H1 (cell line): Measurements from ENCODE around the gene GPATCH11. TPM values are rescaled to one million over a fixed set of nuclear protein-coding genes. Genes with fewer than 3 reads are reported as not detected.

ENCODE experiments used
- CTCF ChIA-PET: fragments of 300-600 bp; sonication (Branson Sonifier 250); formaldehyde crosslinking; loops from one replicate; lab custom pipeline; 2021; ENCODE audit not compliant: partially characterized antibody; lab: Charles Lee
- POLR2A ChIA-PET: fragments of 300-600 bp; sonication (Branson Sonifier 250); formaldehyde crosslinking; loops from one replicate; lab custom pipeline; 2021; ENCODE audit warnings: inconsistent platforms; ENCODE audit not compliant: partially characterized antibody; lab: Charles Lee
- DNase-seq, 2 experiments: peaks; one replicate each; pipeline versions ENCODE4 v3.0.0 to v3.0.0-alpha.2; 2010 to 2022; ENCODE audit warnings: low spot score in 2 of 2, low read depth in 1 of 2, mixed read lengths in 1 of 2
- FAIRE-seq: peaks from 2 replicates; lab custom pipeline; 2011; peaks lifted over from hg19 to GRCh38; lab: Jason Lieb, UNC
- H2AFZ ChIP-seq: 2 replicates; pipeline ENCODE4 v1.8.1; 2012; ENCODE audit warnings: low read length, inconsistent platforms
- H2AK5ac ChIP-seq: 2 replicates; pipeline ENCODE4 v1.6.1; 2013; ENCODE audit warnings: low read depth, low read length
- H2BK120ac ChIP-seq: replicated peaks from 2 replicates; pipeline ENCODE3; 2013; ENCODE audit warnings: low read depth, low read length, inconsistent platforms
- H2BK12ac ChIP-seq: 2 replicates; pipeline ENCODE4 v1.6.1; 2013; ENCODE audit warnings: low read depth, low read length
- H2BK15ac ChIP-seq: 2 replicates; pipeline ENCODE4 v1.6.1; 2013; ENCODE audit warnings: low read length
- H2BK20ac ChIP-seq: 2 replicates; pipeline ENCODE4 v1.6.1; 2013; ENCODE audit warnings: low read length
- H2BK5ac ChIP-seq: 2 replicates; pipeline ENCODE4 v1.6.1; 2013; ENCODE audit warnings: low read depth, low read length
- H3K14ac ChIP-seq: 2 replicates; pipeline ENCODE4 v1.6.1; 2013; ENCODE audit warnings: inconsistent platforms; ENCODE audit not compliant: insufficient read length
- H3K18ac ChIP-seq: 2 replicates; pipeline ENCODE4 v1.6.1; 2013; ENCODE audit warnings: low read length; ENCODE audit errors: extremely low read depth
- H3K23ac ChIP-seq: 2 replicates; pipeline ENCODE4 v1.6.1; 2013; ENCODE audit warnings: inconsistent platforms; ENCODE audit not compliant: insufficient read length
- H3K23me2 ChIP-seq: 2 replicates; pipeline ENCODE4 v1.6.1; 2013; ENCODE audit warnings: low read depth, low read length
- H3K27ac ChIP-seq: 2 replicates; pipeline ENCODE4 v1.6.1; 2011; ENCODE audit warnings: low read depth, low read length, inconsistent platforms
- H3K27me3 ChIP-seq, 4 experiments: replicated peaks in 1 of 4; 1 replicate in 1 of 4; 2 replicates in 3 of 4; pipeline versions ENCODE4 v1.6.1 to v1.8.1; 2011 to 2013; ENCODE audit warnings: low read length in 3 of 4, mild to moderate bottlenecking in 3 of 4, inconsistent platforms in 2 of 4, mixed read lengths in 2 of 4, moderate library complexity in 1 of 4; ENCODE audit not compliant: control insufficient read depth in 3 of 4, insufficient read depth in 3 of 4; ENCODE audit errors: extremely low read depth in 1 of 4
- H3K36me3 ChIP-seq, 4 experiments: 2 replicates each; pipeline versions ENCODE4 v1.6.1 to v1.8.1; 2011 to 2013; ENCODE audit warnings: mild to moderate bottlenecking in 4 of 4, low read length in 3 of 4, moderate library complexity in 2 of 4, control low read depth in 1 of 4, inconsistent platforms in 1 of 4; ENCODE audit not compliant: insufficient read depth in 4 of 4, control insufficient read depth in 2 of 4
- H3K4ac ChIP-seq: replicated peaks from 2 replicates; pipeline ENCODE3; 2013; ENCODE audit warnings: low read length, low read depth, mixed read lengths, inconsistent platforms; ENCODE audit not compliant: insufficient read length
- H3K4me1 ChIP-seq, 4 experiments: replicated peaks in 1 of 4; 1 replicate in 1 of 4; 2 replicates in 3 of 4; pipeline versions ENCODE4 v1.6.1 to v1.8.1; 2011 to 2013; ENCODE audit warnings: low read length in 3 of 4, inconsistent platforms in 2 of 4, mixed read lengths in 1 of 4; ENCODE audit not compliant: insufficient read depth in 4 of 4, control insufficient read depth in 3 of 4
- H3K4me2 ChIP-seq, 2 experiments: 2 replicates each; pipeline versions ENCODE4 v1.6.1 to v1.8.1; 2011 to 2013; ENCODE audit warnings: low read depth in 2 of 2, low read length in 2 of 2, control low read depth in 1 of 2, inconsistent platforms in 1 of 2, mild to moderate bottlenecking in 1 of 2; ENCODE audit not compliant: insufficient read depth in 1 of 2
- H3K4me3 ChIP-seq, 4 experiments: fragments of 200-600, 300-600 bp in 1 of 4; sonication (generic), shearing (Covaris generic), sonication (Bioruptor Twin) in 1 of 4; 2 replicates each; pipeline versions ENCODE4 v1.5.1 to v1.8.1; 2011 to 2016; ENCODE audit warnings: low read length in 4 of 4, low read depth in 3 of 4, control low read depth in 2 of 4, inconsistent platforms in 2 of 4, mild to moderate bottlenecking in 2 of 4, mixed read lengths in 1 of 4, moderate library complexity in 1 of 4; ENCODE audit not compliant: insufficient read depth in 2 of 4; ENCODE audit errors: extremely low read depth in 1 of 4
- H3K56ac ChIP-seq: replicated peaks from 2 replicates; pipeline ENCODE3; 2013; ENCODE audit warnings: low read depth, mild to moderate bottlenecking, mixed read lengths, low read length, inconsistent platforms; ENCODE audit not compliant: insufficient read length
- H3K79me1 ChIP-seq: 2 replicates; pipeline ENCODE4 v1.6.1; 2013; ENCODE audit warnings: low read depth, low read length, control low read depth
- H3K79me2 ChIP-seq, 2 experiments: 2 replicates each; pipeline versions ENCODE4 v1.6.1 to v1.8.1; 2012 to 2013; ENCODE audit warnings: low read length in 2 of 2, mild to moderate bottlenecking in 2 of 2, inconsistent platforms in 1 of 2; ENCODE audit not compliant: insufficient read depth in 2 of 2, control insufficient read depth in 1 of 2
- H3K9ac ChIP-seq, 4 experiments: replicated peaks in 1 of 4; 1 replicate in 1 of 4; 2 replicates in 3 of 4; pipeline versions ENCODE4 v1.6.1 to v1.8.1; 2011 to 2013; ENCODE audit warnings: low read depth in 3 of 4, low read length in 3 of 4, control low read depth in 2 of 4, mild to moderate bottlenecking in 2 of 4, moderate library complexity in 2 of 4, inconsistent platforms in 1 of 4; ENCODE audit errors: extremely low read depth in 1 of 4
- H3K9me3 ChIP-seq, 2 experiments: 2 replicates each; pipeline versions ENCODE4 v1.6.1 to v1.8.1; 2012 to 2013; ENCODE audit warnings: mild to moderate bottlenecking in 2 of 2, moderate library complexity in 2 of 2, control low read depth in 1 of 2, inconsistent platforms in 1 of 2, low read depth in 1 of 2, low read length in 1 of 2, mixed read lengths in 1 of 2; ENCODE audit not compliant: insufficient read depth in 2 of 2
- H4K20me1 ChIP-seq, 2 experiments: replicated peaks in 1 of 2; 2 replicates each; pipeline versions ENCODE3 to v1.8.1; 2011 to 2013; ENCODE audit warnings: inconsistent platforms in 2 of 2, low read length in 2 of 2, mild to moderate bottlenecking in 1 of 2; ENCODE audit not compliant: insufficient read depth in 2 of 2, control insufficient read depth in 1 of 2
- H4K5ac ChIP-seq: 2 replicates; pipeline ENCODE4 v1.6.1; 2013; ENCODE audit warnings: low read length, low read depth, mixed read lengths, inconsistent platforms; ENCODE audit not compliant: insufficient read length
- H4K8ac ChIP-seq: 2 replicates; pipeline ENCODE4 v1.8.0; 2013; ENCODE audit warnings: mild to moderate bottlenecking, moderate library complexity, low read length, inconsistent platforms; ENCODE audit not compliant: insufficient read depth; ENCODE audit errors: extremely low read depth
- H4K91ac ChIP-seq: replicated peaks from 2 replicates; pipeline ENCODE3; 2013; ENCODE audit warnings: low read length, mixed read lengths, inconsistent platforms; ENCODE audit not compliant: insufficient read length
- BACH1 ChIP-seq: IDR thresholded peaks from 2 replicates; pipeline ENCODE4 v1.6.1; 2012; ENCODE audit warnings: low read length, improper control_type of control experiment
- BCL11A ChIP-seq, 2 experiments: IDR thresholded peaks; one replicate each; pipeline ENCODE4 v1.6.1; 2011; ENCODE audit warnings: low read depth in 2 of 2, low read length in 2 of 2, mild to moderate bottlenecking in 2 of 2
- CHD1 ChIP-seq: IDR thresholded peaks from 2 replicates; pipeline ENCODE4 v1.6.1; 2012; ENCODE audit warnings: low read depth, low read length, improper control_type of control experiment
- CHD2 ChIP-seq: IDR thresholded peaks from 2 replicates; pipeline ENCODE4 v1.6.1; 2012; ENCODE audit warnings: low read length, improper control_type of control experiment
- CREB1 ChIP-seq: IDR thresholded peaks from 2 replicates; pipeline ENCODE4 v1.6.1; 2012; ENCODE audit warnings: inconsistent platforms
- GABPA ChIP-seq: IDR thresholded peaks from 2 replicates; pipeline ENCODE4 v1.6.1; 2011; ENCODE audit warnings: mild to moderate bottlenecking, low read length, moderate library complexity, borderline replicate concordance; ENCODE audit not compliant: insufficient read depth
- POLR2A ChIP-seq, 2 experiments: IDR thresholded peaks; 1 replicate in 1 of 2; 2 replicates in 1 of 2; pipeline ENCODE4 v1.6.1; 2011; ENCODE audit warnings: low read depth in 2 of 2, low read length in 2 of 2, mild to moderate bottlenecking in 2 of 2; ENCODE audit errors: control extremely low read depth in 1 of 2
- SIX5 ChIP-seq: IDR thresholded peaks from 2 replicates; pipeline ENCODE4 v1.6.1; 2011; ENCODE audit warnings: mild to moderate bottlenecking, low read depth, low read length
- SP4 ChIP-seq: IDR thresholded peaks from 2 replicates; pipeline ENCODE4 v1.6.1; 2012; ENCODE audit warnings: low read length, inconsistent platforms
- TAF1 ChIP-seq: IDR thresholded peaks from 2 replicates; pipeline ENCODE4 v1.6.1; 2011; ENCODE audit warnings: mild to moderate bottlenecking, low read depth, low read length
- TAF7 ChIP-seq: optimal IDR thresholded peaks from 2 replicates; pipeline ENCODE3; 2011; ENCODE audit warnings: low read depth, mild to moderate bottlenecking, inconsistent platforms, low read length, moderate library complexity, borderline replicate concordance
- TEAD4 ChIP-seq: IDR thresholded peaks from 2 replicates; pipeline ENCODE4 v1.6.1; 2012; ENCODE audit warnings: low read depth, low read length, inconsistent platforms, mixed read lengths
- WGBS, 2 experiments: shearing (Covaris generic) in 1 of 2; methylation state at CpG; one replicate each; pipeline versions ENCODE4 v1.1.6 to v1.1.7; 2013 to 2015; ENCODE audit warnings: low lambda C conversion rate in 2 of 2, mixed read lengths in 2 of 2, inconsistent platforms in 1 of 2, low coverage in 1 of 2, missing lambda C conversion rate in 1 of 2; ENCODE audit not compliant: insufficient replicate concordance in 2 of 2, insufficient coverage in 1 of 2, insufficient read length in 1 of 2; ENCODE audit errors: extremely low coverage in 1 of 2, missing lambda C conversion rate in 1 of 2; 5-methylcytosine and 5-hydroxymethylcytosine counted together
- polyA plus RNA-seq, 7 experiments: library from polyadenylated mRNA; depleted of rRNA in 3 of 7; stranded (reverse) in 5 of 7; unstranded in 2 of 7; fragments of >200 nt in 5 of 7; fragments of 200-250 nt in 2 of 7; gene quantifications; 1 replicate in 5 of 7; 2 replicates in 1 of 7; 4 replicates in 1 of 7; pipeline versions ENCODE4 v1.2.1 to v1.2.3, GENCODE V29; 2011 to 2013; ENCODE audit warnings: missing spikeins in 2 of 7, mixed read lengths in 2 of 7
- total RNA-seq: library from RNA; stranded (reverse); fragmentation: NEBNext Ultra II Directional; extraction: Animal tissue kit (Norgen Biotek cat#: 25700); gene quantifications from 2 replicates; pipeline ENCODE4 v1.2.1, GENCODE V29; 2021

GPATCH11 gene
- total and polyA plus RNA-seq, 2 of the 8 experiments (the other 6 are each of a cell fraction or from before 2014, with no cell fraction given): 0.60 to 3.4 TPM

- H3K23me2 ChIP-seq: no peaks in the 10 kb centered on the region
- H3K4me1 ChIP-seq: peaks cover 0 to 6% (median 4%) of the 10 kb centered on the region in 4 experiments; a peak in 2 of 7 replicates
- H3K79me1 ChIP-seq: no peaks in the 10 kb centered on the region
- no peak overlapping the region for H4K91ac ChIP-seq
- no peak for DNase-seq
- H4K20me1 ChIP-seq: no peaks in the 10 kb centered on the region
- no peak overlapping the region for H3K9ac ChIP-seq
- H3K18ac ChIP-seq: no peak overlapping the region
- no peak overlapping the region for H3K4me2 ChIP-seq
- H3K79me2 ChIP-seq: no peaks in the 10 kb centered on the region
- H3K27me3 ChIP-seq: no peaks in the 10 kb centered on the region
- no peak overlapping the region for H2BK5ac ChIP-seq
- H2BK15ac ChIP-seq: no peak overlapping the region
- no peak overlapping the region for H2BK12ac ChIP-seq
- H2BK120ac ChIP-seq: no peak overlapping the region
- ChIA-PET CTCF (interaction anchor here (0.6 kb wide), 1 partner anchor 366 kb away, joined by 3 read pairs; no protein-coding TSS in a partner anchor), POLR2A (no interaction called here)
- no peak overlapping the region for H3K14ac ChIP-seq
- no peak overlapping the region for H2AK5ac ChIP-seq
- no peak overlapping the region for H4K8ac ChIP-seq
- no peak for FAIRE-seq
- TF ChIP-seq CHD2 (no peak), BCL11A (IDR thresholded peaks at IDR 0.05; ENCODE audit: low read depth in 2 of 2, low read length in 2 of 2) (no peak), CREB1 (no peak), TAF1 (no peak), SIX5 (no peak), TAF7 (no peak), TEAD4 (no peak), GABPA (no peak), CHD1 (no peak), BACH1 (no peak), POLR2A (IDR thresholded peaks at IDR 0.05; ENCODE audit: control extremely low read depth in 1 of 2, low read depth in 2 of 2, low read length in 2 of 2) (no peak), SP4 (no peak)
- H3K4ac ChIP-seq: no peak overlapping the region
- WGBS, 2 experiments: 92% methylated on average over 2 of the region's 2 CpGs; no CpG with 5 or more reads in 1 of the 2 experiments
- H3K4me3 ChIP-seq: no peak overlapping the region
- H3K56ac ChIP-seq: no peak overlapping the region
- H2BK20ac ChIP-seq: no peak overlapping the region
- H3K36me3 ChIP-seq: peaks cover 0 to 28% (median 13%) of the 10 kb centered on the region in 4 experiments; a peak in 5 of 8 replicates
- no peak overlapping the region for H2AFZ ChIP-seq
- no peak overlapping the region for H3K23ac ChIP-seq
- H3K27ac ChIP-seq: no peak overlapping the region
- no peak overlapping the region for H4K5ac ChIP-seq
- no peaks in the 10 kb centered on the region for H3K9me3 ChIP-seq
These were observed 19.9 kb downstream of the GPATCH11 start for GRCh38 chr2:37104178-37104577.
